Esophagus (tissue), 2 donors: ENCODE measurements around the gene PLCB1. TPM values are rescaled to one million over a fixed set of nuclear protein-coding genes. Genes with fewer than 3 reads are reported as not detected.

ENCODE experiments used
- H3K27ac ChIP-seq, 2 donors: one replicate each; pipeline ENCODE4 v1.5.1; 2013; ENCODE audit warnings: low read depth in 2 of 2, mild to moderate bottlenecking in 2 of 2, inconsistent platforms in 1 of 2, low read length in 1 of 2, moderate library complexity in 1 of 2
- H3K27me3 ChIP-seq, 2 donors: one replicate each; pipeline ENCODE4 v1.6.1; 2013; ENCODE audit warnings: low read length in 2 of 2, control low read depth in 1 of 2, mild to moderate bottlenecking in 1 of 2; ENCODE audit not compliant: insufficient read depth in 2 of 2, control insufficient read depth in 1 of 2
- H3K36me3 ChIP-seq, 2 donors: one replicate each; pipeline ENCODE4 v1.6.1; 2013; ENCODE audit warnings: low read length in 1 of 2; ENCODE audit not compliant: control insufficient read depth in 2 of 2, insufficient read depth in 2 of 2
- H3K4me1 ChIP-seq, 2 donors: one replicate each; pipeline ENCODE4 v1.6.1; 2013; ENCODE audit warnings: low read length in 1 of 2; ENCODE audit not compliant: control insufficient read depth in 2 of 2, insufficient read depth in 2 of 2
- H3K4me3 ChIP-seq, 2 donors: one replicate each; pipeline ENCODE4 v1.5.1; 2013; ENCODE audit warnings: low read length in 2 of 2, mild to moderate bottlenecking in 2 of 2, low read depth in 1 of 2, moderate library complexity in 1 of 2
- H3K9me3 ChIP-seq, 2 donors: one replicate each; pipeline ENCODE4 v1.6.1; 2013; ENCODE audit warnings: mild to moderate bottlenecking in 2 of 2, low read depth in 1 of 2, low read length in 1 of 2, moderate library complexity in 1 of 2; ENCODE audit not compliant: control insufficient read depth in 2 of 2, insufficient read depth in 1 of 2
- WGBS, 2 donors: extraction: QIAGEN DNeasy Blood & Tissue Kit; methylation state at CpG; one replicate each; pipeline ENCODE4 v1.1.7; 2013; 5-methylcytosine and 5-hydroxymethylcytosine counted together
- polyA plus RNA-seq, 2 donors: library from polyadenylated mRNA; stranded (reverse); fragments of 200-250 nt; gene quantifications; one replicate each; pipeline ENCODE4 v1.2.3, GENCODE V29; 2013
- donor health status: healthy with polysubstance abuse.
- donor health status: Bipolar disorder and iron deficiency.

Gene PLCB1
- polyA plus RNA-seq, 2 donors: 1.7 to 3.0 TPM

DNA sequence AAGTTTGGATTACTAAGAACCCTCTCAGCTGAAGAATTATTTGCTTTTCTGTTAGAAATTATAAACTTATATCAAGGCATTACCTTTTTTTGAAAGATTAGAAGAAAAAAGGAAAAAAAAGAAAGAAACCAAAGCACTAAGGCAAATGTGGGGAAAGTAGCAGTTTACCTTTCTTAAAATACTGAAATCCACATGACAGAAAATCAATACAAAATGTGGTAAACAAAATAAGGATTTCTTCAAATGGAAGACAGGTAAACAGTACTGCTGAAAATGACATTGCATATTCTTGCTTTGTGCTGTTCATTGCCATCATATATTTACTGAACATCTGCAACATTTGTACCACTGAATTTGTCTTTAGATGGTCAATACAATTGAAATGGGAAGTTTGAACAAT lies 525.6 kb downstream of the PLCB1 start:
- no peaks in the 10 kb centered on the region for H3K27me3 ChIP-seq
- no peaks in the 10 kb centered on the region for H3K9me3 ChIP-seq
- H3K4me1 ChIP-seq: no peaks in the 10 kb centered on the region
- H3K4me3 ChIP-seq: no peak overlapping the region
- H3K27ac ChIP-seq: no peak overlapping the region
- no peaks in the 10 kb centered on the region for H3K36me3 ChIP-seq

DNA sequence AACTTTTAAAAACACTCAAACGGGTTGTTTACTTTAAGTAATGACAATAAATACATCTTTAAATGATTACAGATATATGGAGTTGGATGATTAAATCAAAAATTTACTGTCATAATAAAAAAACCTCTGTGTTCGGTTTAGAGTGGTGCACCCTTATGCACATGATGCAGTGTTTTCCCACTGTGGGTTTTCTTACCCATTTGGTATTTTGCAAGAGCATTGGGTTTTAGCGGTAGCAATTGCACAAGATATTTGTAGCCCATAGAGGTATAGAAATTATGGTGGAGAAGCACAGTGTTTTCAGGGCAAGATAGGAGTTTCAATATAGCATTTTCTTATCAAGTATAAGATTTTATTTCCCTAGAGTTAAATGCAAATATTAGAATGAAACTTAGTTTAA lies 526.0 kb downstream of the PLCB1 start:
- WGBS, 2 donors: 85 to 87% methylated on average over 3 of the region's 3 CpGs
- Histone ChIP-seq H3K36me3 (no peaks in the 10 kb centered on the region), H3K4me3 (no peak overlapping the region), H3K9me3 (no peaks in the 10 kb centered on the region), H3K27ac (no peak overlapping the region), H3K27me3 (no peaks in the 10 kb centered on the region), H3K4me1 (no peaks in the 10 kb centered on the region)

- Histone ChIP-seq H3K27ac (no peak overlapping the region), H3K4me1 (no peaks in the 10 kb centered on the region), H3K4me3 (no peak overlapping the region), H3K36me3 (no peaks in the 10 kb centered on the region), H3K9me3 (no peaks in the 10 kb centered on the region), H3K27me3 (no peaks in the 10 kb centered on the region)
- WGBS, 2 donors: 79 to 88% methylated on average over 8 of the region's 8 CpGs
Measured at GRCh38 chr20:8661229-8661952, 529.3 kb downstream of the PLCB1 start.

DNA sequence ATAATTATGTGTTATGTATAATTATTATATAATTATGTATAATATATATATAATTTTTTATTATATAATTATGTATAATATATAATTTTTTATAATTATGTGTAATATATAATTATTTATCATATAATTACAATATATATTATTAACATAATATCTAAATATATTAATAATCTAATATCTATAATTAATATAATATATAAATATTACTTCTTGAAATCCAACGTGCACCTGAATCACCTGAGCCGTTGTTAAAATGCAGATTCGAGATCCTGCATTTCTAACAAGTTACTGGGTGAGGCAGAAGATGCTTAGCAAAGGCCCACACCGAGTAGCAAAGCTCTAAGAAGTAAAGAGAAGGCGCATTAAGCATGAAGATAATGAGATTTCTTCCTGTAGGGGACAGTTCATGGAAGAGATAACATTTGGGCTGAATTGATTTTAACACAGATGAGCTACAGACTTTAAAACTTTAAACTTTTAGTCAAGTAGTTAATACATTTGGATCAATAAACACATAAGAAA lies 530.4 kb downstream of the PLCB1 start:
- H3K9me3 ChIP-seq: no peaks in the 10 kb centered on the region
- no peaks in the 10 kb centered on the region for H3K4me1 ChIP-seq
- no peak overlapping the region for H3K4me3 ChIP-seq
- 89% methylated on average over 5 of the region's 5 CpGs for WGBS, 2 donors
- H3K27ac ChIP-seq: no peak overlapping the region
- no peaks in the 10 kb centered on the region for H3K27me3 ChIP-seq
- H3K36me3 ChIP-seq: no peaks in the 10 kb centered on the region

DNA sequence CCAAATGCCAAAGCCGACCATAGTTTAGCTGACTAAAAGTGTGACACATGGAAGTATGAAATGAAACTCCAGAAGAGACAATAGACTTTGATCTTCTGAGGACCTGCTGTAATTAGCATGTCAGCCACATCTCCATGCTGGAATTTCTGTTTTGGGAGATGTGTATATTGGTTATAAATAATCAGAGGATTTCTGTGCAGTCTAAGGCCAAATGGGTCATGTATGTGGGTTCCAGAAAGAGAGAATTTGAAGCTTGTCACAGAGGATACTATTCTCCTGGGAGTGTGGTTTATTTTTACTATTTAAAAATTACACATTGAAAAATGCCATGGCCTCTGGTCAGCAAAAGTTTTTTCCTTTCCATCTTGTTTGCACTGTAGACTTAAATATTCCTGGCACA lies 531.4 kb downstream of the PLCB1 start:
- no peaks in the 10 kb centered on the region for H3K4me1 ChIP-seq
- 86 to 100% methylated on average over 1 of the region's 1 CpG for WGBS, 2 donors
- no peak overlapping the region for H3K4me3 ChIP-seq

GRCh38 chr20:8664778-8665177 lies 532.7 kb downstream of the PLCB1 start:
- WGBS, 2 donors: 88 to 89% methylated on average over 4 of the region's 4 CpGs
- H3K9me3 ChIP-seq: no peaks in the 10 kb centered on the region
- no peaks in the 10 kb centered on the region for H3K27me3 ChIP-seq
- H3K36me3 ChIP-seq: no peaks in the 10 kb centered on the region
- no peaks in the 10 kb centered on the region for H3K4me1 ChIP-seq
- H3K4me3 ChIP-seq: no peak overlapping the region
- H3K27ac ChIP-seq: no peak overlapping the region

More for the DNA sequence above, 531.4 kb downstream of the PLCB1 start:
- Histone ChIP-seq H3K27me3 (no peaks in the 10 kb centered on the region), H3K36me3 (no peaks in the 10 kb centered on the region), H3K27ac (no peak overlapping the region), H3K9me3 (no peaks in the 10 kb centered on the region)

DNA sequence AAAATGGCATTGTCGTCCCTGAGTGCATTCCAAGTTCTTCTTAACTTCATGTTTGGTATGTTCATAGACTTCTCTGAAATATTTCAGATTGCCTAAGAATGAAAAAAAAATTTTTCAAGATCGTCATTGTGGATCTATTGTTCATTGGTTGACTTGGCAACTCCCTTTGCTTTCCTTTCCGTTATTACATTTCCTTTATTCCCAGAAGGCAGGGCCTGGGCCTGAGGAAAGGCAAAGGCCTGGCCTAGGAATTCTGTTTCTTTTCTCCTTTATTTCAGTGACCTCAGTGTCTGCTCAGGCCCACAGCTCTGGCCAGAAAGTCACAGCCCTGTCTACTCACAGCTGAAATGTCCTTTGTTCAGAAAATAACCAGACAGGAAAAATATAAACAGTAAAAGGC lies 535.2 kb downstream of the PLCB1 start:
- H3K27me3 ChIP-seq: no peaks in the 10 kb centered on the region
- 75% methylated on average over 3 of the region's 3 CpGs for whole genome bisulfite sequencing, 2 donors
- no peak overlapping the region for H3K27ac ChIP-seq
- H3K9me3 ChIP-seq: no peaks in the 10 kb centered on the region
- no peak overlapping the region for H3K4me3 ChIP-seq
- H3K4me1 ChIP-seq: no peaks in the 10 kb centered on the region
- peaks cover 0 to 2% of the 10 kb centered on the region in 2 donors for H3K36me3 ChIP-seq

- no peaks in the 10 kb centered on the region for H3K4me1 ChIP-seq
- peaks cover 0 to 4% of the 10 kb centered on the region in 2 donors for H3K36me3 ChIP-seq
- no peak overlapping the region for H3K4me3 ChIP-seq
- WGBS, 2 donors: 75 to 79% methylated on average over 4 of the region's 4 CpGs
- H3K27me3 ChIP-seq: no peaks in the 10 kb centered on the region
- H3K9me3 ChIP-seq: no peaks in the 10 kb centered on the region
- no peak overlapping the region for H3K27ac ChIP-seq
Measured at GRCh38 chr20:8670207-8670892, 538.3 kb downstream of the PLCB1 start.

DNA sequence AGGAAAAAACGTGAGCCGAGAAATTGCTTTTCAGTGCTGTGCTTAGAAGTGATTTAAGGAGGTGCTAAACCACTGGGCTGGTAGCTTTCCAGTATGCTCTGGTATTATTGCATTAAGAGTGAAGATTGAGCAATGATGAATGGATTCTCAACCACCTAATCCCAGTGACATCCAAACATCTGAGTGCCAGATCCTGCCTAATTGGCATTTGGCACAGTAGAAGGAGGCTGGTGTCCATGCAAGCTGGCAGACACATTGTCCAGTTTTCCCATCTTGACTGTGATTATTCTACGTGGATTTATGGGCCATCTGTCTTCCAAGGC lies 538.8 kb downstream of the PLCB1 start:
- 50 to 62% methylated on average over 3 of the region's 3 CpGs for WGBS, 2 donors
- Histone ChIP-seq H3K4me1 (no peaks in the 10 kb centered on the region), H3K36me3 (peaks cover 0 to 4% of the 10 kb centered on the region in 2 donors), H3K4me3 (no peak overlapping the region), H3K9me3 (no peaks in the 10 kb centered on the region), H3K27me3 (no peaks in the 10 kb centered on the region), H3K27ac (no peak overlapping the region)
